HepG2 (cell line): Measurements from ENCODE around the gene DNASE2. TPM values are rescaled to one million over a fixed set of nuclear protein-coding genes. Genes with fewer than 3 reads are reported as not detected.

Experiments used
- AHDC1 ChIP-seq: sonication (generic); formaldehyde crosslinking; IDR thresholded peaks from 2 replicates; pipeline ENCODE4 v1.5.1; 2020; ENCODE audit warnings: mild to moderate bottlenecking, missing genetic modification reagents, borderline replicate concordance
- FUBP1 ChIP-seq: sonication (generic); formaldehyde crosslinking; IDR thresholded peaks from 2 replicates; pipeline ENCODE4 v1.5.1; 2020; ENCODE audit warnings: missing genetic modification reagents, mild to moderate bottlenecking, borderline replicate concordance
- HNRNPLL ChIP-seq: fragments of 200-400 bp; formaldehyde crosslinking; IDR thresholded peaks from 2 replicates; pipeline ENCODE4 v1.6.1; 2017; ENCODE audit warnings: mild to moderate bottlenecking, low read depth, low read length; ENCODE audit not compliant: poor library complexity, severe bottlenecking
- IKZF1 ChIP-seq: fragments of 450-650 bp; IDR thresholded peaks from 2 replicates; pipeline ENCODE4 v1.7.1; 2016
- PAXIP1 ChIP-seq: sonication (generic); formaldehyde crosslinking; conservative IDR thresholded peaks from 2 replicates; pipeline ENCODE4 v1.4.0; 2020; ENCODE audit warnings: mild to moderate bottlenecking, missing genetic modification reagents, moderate library complexity
- PTBP1 ChIP-seq: fragments of 200-400 bp; formaldehyde crosslinking; IDR thresholded peaks from 2 replicates; pipeline ENCODE4 v1.6.1; 2018; ENCODE audit warnings: low read length, low read depth; ENCODE audit not compliant: poor library complexity, severe bottlenecking
- RAD21 ChIP-seq: fragments of 450-650 bp; formaldehyde crosslinking; IDR thresholded peaks from 2 replicates; pipeline ENCODE4 v1.5.0; 2020; ENCODE audit warnings: mild to moderate bottlenecking
- RBFOX2 ChIP-seq: fragments of 200-400 bp; formaldehyde crosslinking; IDR thresholded peaks from 2 replicates; pipeline ENCODE4 v1.6.1; 2017; ENCODE audit warnings: low read depth, mild to moderate bottlenecking, low read length
- SOX6 ChIP-seq, 2 experiments: fragments of 450-650 bp in 1 of 2; sonication (generic) in 1 of 2; formaldehyde crosslinking in 1 of 2; IDR thresholded peaks; 2 replicates each; pipeline versions ENCODE4 v1.4.0 to v1.6.1; 2017 to 2020; ENCODE audit warnings: antibody characterized with exemption in 1 of 2, mild to moderate bottlenecking in 1 of 2, missing genetic modification reagents in 1 of 2
- ZEB1 ChIP-seq: IDR thresholded peaks from 2 replicates; pipeline ENCODE4 v1.6.1; 2012; ENCODE audit warnings: mild to moderate bottlenecking, low read depth, inconsistent platforms; ENCODE audit not compliant: insufficient replicate concordance
- ZNF446 ChIP-seq: sonication (generic); formaldehyde crosslinking; IDR thresholded peaks from 2 replicates; pipeline ENCODE4 v1.5.0; 2020; ENCODE audit warnings: mild to moderate bottlenecking, missing genetic modification reagents
- ZNF570 ChIP-seq: sonication (generic); formaldehyde crosslinking; IDR thresholded peaks from 2 replicates; pipeline ENCODE4 v1.4.0; 2020; ENCODE audit warnings: mild to moderate bottlenecking, missing genetic modification reagents, borderline replicate concordance
- ZNF619 ChIP-seq: sonication (generic); formaldehyde crosslinking; IDR thresholded peaks from 2 replicates; pipeline ENCODE4 v1.4.0; 2020; ENCODE audit warnings: mild to moderate bottlenecking, missing genetic modification reagents
- ZNF816 ChIP-seq: sonication (generic); formaldehyde crosslinking; IDR thresholded peaks from 2 replicates; pipeline ENCODE4 v1.8.0; 2022; ENCODE audit warnings: missing genetic modification reagents, mild to moderate bottlenecking, borderline replicate concordance
- polyA plus RNA-seq, 8 experiments: library from polyadenylated mRNA; depleted of rRNA in 3 of 8; stranded (reverse) in 7 of 8; unstranded in 1 of 8; fragments of >200 nt; fragmentation: Illumina TruSeq in 4 of 8; extraction: Trizol in 4 of 8; gene quantifications; 2 replicates each; pipeline versions ENCODE4 v1.2.1 to v1.2.3, GENCODE V29; 2011 to 2016; ENCODE audit warnings: low read depth in 4 of 8, missing spikeins in 1 of 8, mixed read lengths in 1 of 8; ENCODE audit not compliant: insufficient read depth in 1 of 8
- total RNA-seq, 5 experiments: library from RNA; depleted of rRNA; stranded (reverse); fragments of >200 nt; fragmentation: Illumina TruSeq; extraction: Trizol; gene quantifications; 2 replicates each; pipeline ENCODE4 v1.2.3, GENCODE V29; 2016; ENCODE audit warnings: low read depth in 1 of 5

The DNASE2 gene
- total and polyA plus RNA-seq, 2 of the 13 experiments (the other 11 are each of a cell fraction or from before 2014, with no cell fraction given), result 7.5 to 16.2 TPM

GRCh38 chr19:12847159-12848139 lies 33.8 kb downstream of the DNASE2 start (continued):
- no peak for TF ChIP-seq FUBP1
- peak; percentile 98 for TF ChIP-seq RAD21 (CRISPR knock-in tag)
- TF ChIP-seq ZNF619, result no peak
- no peak for TF ChIP-seq ZNF446 (CRISPR knock-in tag)
- TF ChIP-seq IKZF1, result no peak
- no peak for TF ChIP-seq SOX6 (IDR thresholded peaks at IDR 0.05)
- no peak; the same call in 1 of the 2 replicates for TF ChIP-seq SOX6 (CRISPR knock-in tag; IDR thresholded peaks at IDR 0.05)
- TF ChIP-seq ZNF816 (CRISPR knock-in tag), result no peak
- TF ChIP-seq RBFOX2, result no peak
- no peak for TF ChIP-seq PAXIP1 (CRISPR knock-in tag)
- TF ChIP-seq ZNF570, result no peak
- no peak for TF ChIP-seq ZEB1
- TF ChIP-seq HNRNPLL, result peak; percentile 100
- TF ChIP-seq AHDC1, result no peak
- no peak for TF ChIP-seq PTBP1
